HCT116 (cell line): ENCODE data around the gene EOMES. TPM values are rescaled to one million over a fixed set of nuclear protein-coding genes. Genes with fewer than 3 reads are reported as not detected.

ENCODE experiments used
- ATAC-seq: fragments of 200-7000 bp; cut with Tn5 transposase; 2 replicates; pipeline ENCODE4 v1.9.1; 2020; ENCODE audit warnings: mild to moderate bottlenecking, moderate library complexity
- BruUV-seq: library from RNA; stranded (reverse); fragments of 400-500 nt; replicated peaks from 2 replicates; lab custom pipeline; 2021; lab: Mats Ljungman, UMichigan
- CTCF ChIA-PET: fragments of 300-600 bp; sonication (Branson Sonifier 250); formaldehyde crosslinking; loops from one replicate; lab custom pipeline; 2021; ENCODE audit warnings: antibody characterized with exemption; lab: Charles Lee
- POLR2A ChIA-PET: fragments of 300-600, 350-600 bp; sonication (Branson Sonifier 250); formaldehyde crosslinking; loops from one replicate; lab custom pipeline; 2021; ENCODE audit warnings: antibody characterized with exemption; lab: Charles Lee
- RAD21 ChIA-PET, 2 experiments: fragments of 300-600 bp; sonication (Branson Sonifier 250); formaldehyde crosslinking; loops; one replicate each; lab custom pipeline; 2023; ENCODE audit warnings: low total read pairs in 2 of 2; ENCODE audit not compliant: uncharacterized antibody in 2 of 2, unreplicated experiment in 2 of 2, low non-redundant PET in 1 of 2; lab: Charles Lee
- DNase-seq: peaks from one replicate; pipeline ENCODE4 v3.0.0-alpha.2; 2010; ENCODE audit warnings: low read depth, low spot score
- H2AFZ ChIP-seq: fragments of 200-600 bp; shearing (Covaris generic), sonication (generic); 2 replicates; pipeline ENCODE4 v1.6.1; 2017; ENCODE audit warnings: low read depth, mixed run types, mixed read lengths, antibody characterized with exemption, low read length; ENCODE audit not compliant: poor library complexity, severe bottlenecking
- H3K27ac ChIP-seq: 2 replicates; pipeline ENCODE4 v1.5.1; 2012; ENCODE audit warnings: low read depth, low read length
- H3K27me3 ChIP-seq: fragments of 200-600 bp; sonication (generic); 2 replicates; pipeline ENCODE4 v1.6.1; 2016; ENCODE audit warnings: mixed run types, low read length, mixed read lengths; ENCODE audit not compliant: insufficient read depth
- H3K36me3 ChIP-seq, 2 experiments: fragments of 200-500 bp in 1 of 2; fragments of 200-600 bp in 1 of 2; sonication (Bioruptor generic) in 1 of 2; sonication (generic) in 1 of 2; 2 replicates each; pipeline versions ENCODE4 v1.5.1 to v1.6.1; 2014 to 2016; ENCODE audit warnings: low read length in 2 of 2, inconsistent platforms in 1 of 2, mixed read lengths in 1 of 2, mixed run types in 1 of 2; ENCODE audit not compliant: insufficient read depth in 2 of 2, control insufficient read depth in 1 of 2
- H3K4me1 ChIP-seq, 2 experiments: fragments of 200-600 bp in 1 of 2; sonication (generic) in 1 of 2; 2 replicates each; pipeline versions ENCODE4 v1.5.1 to v1.6.1; 2012 to 2017; ENCODE audit warnings: low read length in 2 of 2, inconsistent platforms in 1 of 2, mild to moderate bottlenecking in 1 of 2, mixed read lengths in 1 of 2, mixed run types in 1 of 2, moderate library complexity in 1 of 2; ENCODE audit not compliant: insufficient read depth in 2 of 2, control insufficient read depth in 1 of 2
- H3K4me2 ChIP-seq: fragments of 200-600 bp; sonication (generic); 2 replicates; pipeline ENCODE4 v1.6.1; 2017; ENCODE audit warnings: mixed run types, low read length, mixed read lengths
- H3K4me3 ChIP-seq, 2 experiments: fragments of 200-600 bp in 1 of 2; sonication (generic) in 1 of 2; replicated peaks in 1 of 2; 2 replicates each; pipeline ENCODE4 v1.5.1; 2011 to 2016; ENCODE audit warnings: low read length in 2 of 2, control low read depth in 1 of 2, low read depth in 1 of 2, mild to moderate bottlenecking in 1 of 2, mixed read lengths in 1 of 2, mixed run types in 1 of 2
- H3K79me2 ChIP-seq: fragments of 200-600 bp; sonication (generic); 2 replicates; pipeline ENCODE4 v1.6.1; 2017; ENCODE audit warnings: mild to moderate bottlenecking, mixed run types, low read length, moderate library complexity, mixed read lengths; ENCODE audit not compliant: insufficient read depth
- H3K9ac ChIP-seq: fragments of 200-600 bp; sonication (generic); 2 replicates; pipeline ENCODE4 v1.6.1; 2016; ENCODE audit warnings: low read length, mixed read lengths
- H3K9me2 ChIP-seq: fragments of 200-600 bp; sonication (generic), shearing (Covaris generic); 2 replicates; pipeline ENCODE4 v1.6.1; 2017; ENCODE audit warnings: mixed run types, mild to moderate bottlenecking, moderate library complexity; ENCODE audit not compliant: insufficient read depth
- H3K9me3 ChIP-seq, 2 experiments: fragments of 200-500 bp in 1 of 2; fragments of 200-600 bp in 1 of 2; sonication (Bioruptor generic) in 1 of 2; sonication (generic) in 1 of 2; 2 replicates each; pipeline ENCODE4 v1.6.1; 2014 to 2017; ENCODE audit warnings: low read length in 2 of 2, mixed read lengths in 2 of 2, inconsistent platforms in 1 of 2, low read depth in 1 of 2, mild to moderate bottlenecking in 1 of 2, mixed run types in 1 of 2, moderate library complexity in 1 of 2; ENCODE audit not compliant: control insufficient read depth in 1 of 2, insufficient read depth in 1 of 2
- H4K20me1 ChIP-seq: fragments of 200-600 bp; sonication (generic), shearing (Covaris generic); 2 replicates; pipeline ENCODE4 v1.6.1; 2017; ENCODE audit warnings: mixed run types, mild to moderate bottlenecking, moderate library complexity; ENCODE audit not compliant: insufficient read depth
- CBX3 ChIP-seq: IDR thresholded peaks from 2 replicates; pipeline ENCODE4 v1.6.1; 2012; ENCODE audit warnings: low read depth
- CTCF ChIP-seq, 3 experiments: fragments of 200-600 bp in 1 of 3; sonication (generic) in 1 of 3; IDR thresholded peaks in 2 of 3; conservative IDR thresholded peaks in 1 of 3; 2 replicates each; pipeline ENCODE4 v1.5.1; 2012 to 2017; ENCODE audit warnings: low read depth in 2 of 3, low read length in 2 of 3, antibody characterized with exemption in 1 of 3, borderline replicate concordance in 1 of 3, control low read depth in 1 of 3, mild to moderate bottlenecking in 1 of 3, mixed read lengths in 1 of 3, mixed run types in 1 of 3, moderate library complexity in 1 of 3; ENCODE audit not compliant: insufficient read depth in 1 of 3
- ELF1 ChIP-seq: IDR thresholded peaks from 2 replicates; pipeline ENCODE4 v1.6.1; 2012; ENCODE audit warnings: low read depth, borderline replicate concordance
- EZH2 ChIP-seq: fragments of 200-600 bp; sonication (generic); IDR thresholded peaks from 2 replicates; pipeline ENCODE4 v1.6.1; 2017; ENCODE audit warnings: antibody characterized with exemption, mixed run types
- REST ChIP-seq: IDR thresholded peaks from 2 replicates; pipeline ENCODE4 v1.6.1; 2012; ENCODE audit warnings: low read depth
- SIN3A ChIP-seq: IDR thresholded peaks from 2 replicates; pipeline ENCODE4 v1.6.1; 2012; ENCODE audit warnings: low read depth
- ZBTB33 ChIP-seq: IDR thresholded peaks from 2 replicates; pipeline ENCODE4 v1.6.1; 2011; ENCODE audit warnings: mild to moderate bottlenecking, low read length, moderate library complexity; ENCODE audit not compliant: insufficient replicate concordance; ENCODE audit errors: extremely low read depth
- intact Hi-C: fragments of 100-400 bp; cut with micrococcal nuclease; formaldehyde crosslinking; loops from 2 replicates; pipeline ENCODE4 v1.10.0; 2022
- total RNA-seq: library from RNA; stranded (reverse); gene quantifications from one replicate; pipeline ENCODE4 v1.2.1, GENCODE V29; 2021; ENCODE audit not compliant: unreplicated experiment

Gene EOMES
- total RNA-seq, 1 experiment from 2014 or later: 1.4 TPM

- CTCF ChIA-PET: no interaction called here
- no TSS peak for BruUV-seq
- Histone ChIP-seq H3K27ac (no peak overlapping the region), H3K4me3 (no peak overlapping the region), H3K27me3 (no peaks in the 10 kb centered on the region), H3K79me2 (no peaks in the 10 kb centered on the region), H3K36me3 (no peaks in the 10 kb centered on the region), H2AFZ (no peak overlapping the region), H3K4me1 (no peaks in the 10 kb centered on the region), H3K9ac (no peak overlapping the region), H3K4me2 (no peak overlapping the region), H4K20me1 (no peaks in the 10 kb centered on the region), H3K9me3 (no peaks in the 10 kb centered on the region), H3K9me2 (no peaks in the 10 kb centered on the region)
- RAD21 ChIA-PET: interaction anchor here in 1 of 2 experiments (0.6 kb wide), 1 partner anchor 52 kb away, joined by 3 read pairs; no protein-coding TSS in a partner anchor
- TF ChIP-seq EZH2 (no peak), SIN3A (no peak), CBX3 (no peak), CTCF (IDR thresholded peaks at IDR 0.05 in 2 of 3, conservative IDR thresholded peaks at IDR 0.05 in 1 of 3; ENCODE audit: borderline replicate concordance in 1 of 3, insufficient read depth in 1 of 3, low read depth in 2 of 3, low read length in 2 of 3) (no peak), ELF1 (no peak), ZBTB33 (no peak), REST (no peak)
- ATAC-seq (no peak), DNase-seq (no peak)
- POLR2A ChIA-PET: no interaction called here
- intact Hi-C loops: no loop called here
Measured at GRCh38 chr3:27752926-27753325, 30.8 kb upstream of the EOMES start.
